Activated CD8-positive, alpha-beta T cell treated with anti-CD3 and anti-CD28 coated beads for 36 hours (primary cell): Measurements from ENCODE around the gene TMEM37. TPM values are rescaled to one million over a fixed set of nuclear protein-coding genes. Genes with fewer than 3 reads are reported as not detected.

Source experiments
- ATAC-seq: fragments of 200-7000 bp; cut with Tn5 transposase; one replicate; pipeline ENCODE4 v1.10.0; 2021; ENCODE audit warnings: mild to moderate bottlenecking, moderate library complexity
- CTCF ChIA-PET: fragments of 350-600 bp; sonication (Branson Sonifier 250); formaldehyde crosslinking; loops from one replicate; lab custom pipeline; 2021; ENCODE audit warnings: antibody characterized with exemption; lab: Charles Lee
- POLR2A ChIA-PET: fragments of 350-600 bp; sonication (Branson Sonifier 250); formaldehyde crosslinking; loops from one replicate; lab custom pipeline; 2021; ENCODE audit warnings: antibody characterized with exemption; lab: Charles Lee
- DNase-seq: peaks from one replicate; pipeline ENCODE4 v3.0.0-alpha.2; 2020
- H3K27ac Mint-ChIP-seq: one replicate; pipeline ENCODE4 v1.8.0; 2021; ENCODE audit warnings: mild to moderate bottlenecking, mixed read lengths
- H3K27me3 Mint-ChIP-seq: one replicate; pipeline ENCODE4 v1.8.0; 2021; ENCODE audit warnings: mixed read lengths
- H3K36me3 Mint-ChIP-seq: one replicate; pipeline ENCODE4 v1.8.0; 2021; ENCODE audit warnings: low read depth, mixed read lengths
- H3K4me1 Mint-ChIP-seq: one replicate; pipeline ENCODE4 v1.8.0; 2021; ENCODE audit warnings: low read depth, mixed read lengths
- H3K4me3 Mint-ChIP-seq: one replicate; pipeline ENCODE4 v1.8.0; 2021; ENCODE audit warnings: mild to moderate bottlenecking, moderate library complexity, mixed read lengths
- H3K9me3 Mint-ChIP-seq: one replicate; pipeline ENCODE4 v1.8.0; 2021; ENCODE audit warnings: mixed read lengths
- intact Hi-C: fragments of 100-400 bp; cut with micrococcal nuclease; formaldehyde crosslinking; loops from one replicate; pipeline ENCODE4 v1.10.0; 2022
- total RNA-seq, 2 experiments: library from RNA; stranded (reverse); gene quantifications; one replicate each; pipeline ENCODE4 v1.2.3, GENCODE V29; 2021
- TF ChIP-seq, protein P1 (sequence below): fragments of 200-600 bp; IDR thresholded peaks from one replicate; pipeline ENCODE4 v1.8.0; 2022; ENCODE audit warnings: antibody characterized with exemption, mild to moderate bottlenecking

The TMEM37 gene
- total RNA-seq, 2 experiments from 2014 or later: not detected

- Mint-ChIP-seq H3K4me3 (no peak overlapping the region), H3K27ac (no peak overlapping the region), H3K27me3 (peaks cover 7% of the 10 kb centered on the region), H3K36me3 (no peaks in the 10 kb centered on the region), H3K9me3 (no peaks in the 10 kb centered on the region), H3K4me1 (no peaks in the 10 kb centered on the region)
- intact Hi-C loops: no loop called here
- CTCF ChIA-PET: interaction anchor here (0.6 to 1.1 kb wide), 2 partner anchors 13 to 14 kb away, joined by 3 read pairs; no protein-coding TSS in a partner anchor
- DNase-seq (no peak), ATAC-seq (no peak)
- TF ChIP-seq, protein P1, sequence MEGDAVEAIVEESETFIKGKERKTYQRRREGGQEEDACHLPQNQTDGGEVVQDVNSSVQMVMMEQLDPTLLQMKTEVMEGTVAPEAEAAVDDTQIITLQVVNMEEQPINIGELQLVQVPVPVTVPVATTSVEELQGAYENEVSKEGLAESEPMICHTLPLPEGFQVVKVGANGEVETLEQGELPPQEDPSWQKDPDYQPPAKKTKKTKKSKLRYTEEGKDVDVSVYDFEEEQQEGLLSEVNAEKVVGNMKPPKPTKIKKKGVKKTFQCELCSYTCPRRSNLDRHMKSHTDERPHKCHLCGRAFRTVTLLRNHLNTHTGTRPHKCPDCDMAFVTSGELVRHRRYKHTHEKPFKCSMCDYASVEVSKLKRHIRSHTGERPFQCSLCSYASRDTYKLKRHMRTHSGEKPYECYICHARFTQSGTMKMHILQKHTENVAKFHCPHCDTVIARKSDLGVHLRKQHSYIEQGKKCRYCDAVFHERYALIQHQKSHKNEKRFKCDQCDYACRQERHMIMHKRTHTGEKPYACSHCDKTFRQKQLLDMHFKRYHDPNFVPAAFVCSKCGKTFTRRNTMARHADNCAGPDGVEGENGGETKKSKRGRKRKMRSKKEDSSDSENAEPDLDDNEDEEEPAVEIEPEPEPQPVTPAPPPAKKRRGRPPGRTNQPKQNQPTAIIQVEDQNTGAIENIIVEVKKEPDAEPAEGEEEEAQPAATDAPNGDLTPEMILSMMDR: no peak
- POLR2A ChIA-PET: no interaction called here
These were observed 42.1 kb downstream of the TMEM37 start for GRCh38 chr2:119473621-119474370.

GRCh38 chr2:119474371-119475224 is 42.9 kb downstream of the TMEM37 start:
- no peak for DNase-seq
- TF ChIP-seq, protein P1: no peak
- peaks cover 6% of the 10 kb centered on the region for H3K27me3 Mint-ChIP-seq
- ChIA-PET POLR2A (no interaction called here), CTCF (interaction anchor here (0.6 to 3.3 kb wide), 7 partner anchors 9 to 592 kb away, joined by 3 to 20 read pairs (median 3); no protein-coding TSS in a partner anchor)
- H3K9me3 Mint-ChIP-seq: no peaks in the 10 kb centered on the region
- no peaks in the 10 kb centered on the region for H3K4me1 Mint-ChIP-seq
- H3K27ac Mint-ChIP-seq: no peak overlapping the region
- ATAC-seq: no peak
- intact Hi-C loops: loop anchor here (5.0 kb wide), 1 partner anchor 67 kb away; no protein-coding TSS in a partner anchor
- H3K36me3 Mint-ChIP-seq: no peaks in the 10 kb centered on the region
- no peak overlapping the region for H3K4me3 Mint-ChIP-seq

DNA sequence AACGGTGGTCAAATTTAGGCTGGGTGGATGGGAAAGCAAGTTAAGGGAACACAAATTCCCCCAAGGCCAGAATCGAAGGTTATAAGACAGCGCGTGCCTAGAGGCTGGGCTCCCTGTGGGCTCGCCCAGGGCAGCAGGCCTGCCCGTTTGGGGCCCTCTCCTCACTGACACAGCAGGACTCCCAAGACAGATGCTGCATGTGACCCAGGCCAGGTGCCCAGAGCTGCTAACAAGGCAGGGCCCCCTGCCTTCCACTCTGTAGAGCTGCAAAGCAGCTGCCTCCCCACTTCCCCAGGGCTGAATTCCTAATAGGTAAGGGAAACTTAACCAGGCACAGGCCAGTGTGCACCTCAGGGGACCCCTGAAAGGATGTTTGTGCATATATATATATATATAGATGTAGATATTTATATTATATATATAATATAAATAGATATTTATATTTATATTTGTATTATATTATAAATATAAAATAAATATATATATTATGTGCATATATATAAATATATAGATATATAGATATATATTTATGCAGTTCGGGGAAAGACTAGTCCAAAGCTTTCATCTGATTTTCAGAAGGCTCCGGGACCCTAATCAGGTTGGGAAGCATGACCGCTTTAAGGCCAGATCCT is 43.7 kb downstream of the TMEM37 start:
- no peak overlapping the region for H3K27ac Mint-ChIP-seq
- intact Hi-C loops: loop anchor here (5.0 kb wide), 1 partner anchor 68 kb away; no protein-coding TSS in a partner anchor
- POLR2A ChIA-PET: no interaction called here
- H3K27me3 Mint-ChIP-seq: peaks cover 6% of the 10 kb centered on the region
- TF ChIP-seq, protein P1: no peak
- H3K4me1 Mint-ChIP-seq: no peaks in the 10 kb centered on the region
- no peaks in the 10 kb centered on the region for H3K36me3 Mint-ChIP-seq
- DNase-seq (no peak), ATAC-seq (no peak)
- no peak overlapping the region for H3K4me3 Mint-ChIP-seq
- CTCF ChIA-PET: interaction anchor here (0.6 to 3.3 kb wide), 9 partner anchors 9 to 593 kb away, joined by 3 to 20 read pairs (median 4); no protein-coding TSS in a partner anchor
- no peaks in the 10 kb centered on the region for H3K9me3 Mint-ChIP-seq

DNA sequence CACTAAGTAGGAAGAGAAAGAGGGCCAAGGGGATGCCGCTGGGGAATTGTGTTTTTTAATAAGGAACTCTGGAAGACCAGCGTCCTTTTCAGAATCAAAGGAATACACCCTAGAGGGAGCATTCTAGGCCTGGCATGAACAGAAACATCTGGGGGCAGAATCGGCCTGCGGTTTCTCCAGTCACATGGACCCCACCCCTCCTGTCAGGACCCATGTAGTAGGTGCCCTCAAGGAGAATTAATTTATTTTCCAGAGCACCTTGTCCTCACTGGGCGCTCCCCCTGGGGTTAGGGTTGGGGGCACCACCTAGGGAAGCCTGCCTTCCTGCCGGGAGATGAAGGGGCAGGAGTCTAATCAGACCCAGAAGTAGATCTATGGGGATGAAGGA is 44.2 kb downstream of the TMEM37 start:
- no peaks in the 10 kb centered on the region for H3K9me3 Mint-ChIP-seq
- H3K27ac Mint-ChIP-seq: no peak overlapping the region
- H3K4me1 Mint-ChIP-seq: no peaks in the 10 kb centered on the region
- DNase-seq: no peak
- no peaks in the 10 kb centered on the region for H3K36me3 Mint-ChIP-seq
- ChIA-PET POLR2A (no interaction called here), CTCF (interaction anchor here (0.9 to 3.3 kb wide), 15 partner anchors 10 to 594 kb away, joined by 3 to 20 read pairs (median 4); no protein-coding TSS in a partner anchor)
- H3K27me3 Mint-ChIP-seq: peaks cover 6% of the 10 kb centered on the region
- ATAC-seq: no peak
- TF ChIP-seq, protein P1: no peak
- intact Hi-C loops: loop anchor here (5.0 kb wide), 1 partner anchor 69 kb away; no protein-coding TSS in a partner anchor
- H3K4me3 Mint-ChIP-seq: no peak overlapping the region
